ENCODE results near the gene SH3YL1. TPM values are rescaled to one million over a fixed set of nuclear protein-coding genes. Genes with fewer than 3 reads are reported as not detected.

The SH3YL1 gene
- total RNA-seq, 3 donors from 2014 or later (not counting 1 experiment from before 2014, with no cell fraction given): 28.3 to 42.2 (median 32.3) TPM

GRCh38 chr2:278927-279320 is 15.1 kb upstream of the SH3YL1 start:
- Mint-ChIP-seq H3K27me3 (ENCODE audit: low read depth in 2 of 2) (no peaks in the 10 kb centered on the region), H3K36me3 (peaks cover 7% of the 10 kb centered on the region)
- intact Hi-C loops (cut with micrococcal nuclease): no loop called here

GRCh38 chr2:278312-278926 is 14.6 kb upstream of the SH3YL1 start:
- ATAC-seq: no peak
- no peak for DNase-seq
- Histone ChIP-seq H3K9me3 (ENCODE audit: control insufficient read depth, insufficient read depth, low read length) (no peaks in the 10 kb centered on the region), H3K36me3 (ENCODE audit: control insufficient read depth, insufficient read depth, low read length) (peaks cover 77% of the 10 kb centered on the region), H3K4me3 (ENCODE audit: low read length) (no peak overlapping the region), H3K4me1 (ENCODE audit: control insufficient read depth, insufficient read depth, low read length) (peaks cover 2% of the 10 kb centered on the region), H3K27me3 (ENCODE audit: control insufficient read depth, insufficient read depth, low read length) (no peaks in the 10 kb centered on the region), H3K27ac (ENCODE audit: low read length) (no peak overlapping the region)
- TF ChIP-seq CTCF (IDR thresholded peaks at IDR 0.05): no peak
- WGBS (ENCODE audit: insufficient coverage): 95% methylated on average over 2 of the region's 2 CpGs
- H3K27ac Mint-ChIP-seq: no peak overlapping the region
- intact Hi-C loops (cut with micrococcal nuclease): no loop called here
- H3K36me3 Mint-ChIP-seq: peaks cover 7% of the 10 kb centered on the region
- H3K4me1 Mint-ChIP-seq: peaks cover 5 to 6% of the 10 kb centered on the region in 2 donors
- no peaks in the 10 kb centered on the region for H3K9me3 Mint-ChIP-seq
- no peak overlapping the region for H3K4me3 Mint-ChIP-seq
- H3K27me3 Mint-ChIP-seq (ENCODE audit: low read depth in 2 of 2): no peaks in the 10 kb centered on the region

More at GRCh38 chr2:278927-279320, 15.1 kb upstream of the SH3YL1 start:
- 100% methylated on average over 3 of the region's 4 CpGs for WGBS (ENCODE audit: insufficient coverage)
- no peaks in the 10 kb centered on the region for H3K9me3 Mint-ChIP-seq
- H3K4me1 ChIP-seq (ENCODE audit: control insufficient read depth, insufficient read depth, low read length): peaks cover 2% of the 10 kb centered on the region
- no peak for TF ChIP-seq CTCF (IDR thresholded peaks at IDR 0.05)
- H3K27ac Mint-ChIP-seq: no peak overlapping the region
- H3K4me1 Mint-ChIP-seq: peaks cover 4 to 6% of the 10 kb centered on the region in 2 donors
- no peaks in the 10 kb centered on the region for H3K9me3 ChIP-seq (ENCODE audit: control insufficient read depth, insufficient read depth, low read length)
- H3K4me3 Mint-ChIP-seq: no peak overlapping the region
- ATAC-seq (no peak), DNase-seq (no peak)
- peaks cover 73% of the 10 kb centered on the region for H3K36me3 ChIP-seq (ENCODE audit: control insufficient read depth, insufficient read depth, low read length)
- no peaks in the 10 kb centered on the region for H3K27me3 ChIP-seq (ENCODE audit: control insufficient read depth, insufficient read depth, low read length)
- no peak overlapping the region for H3K27ac ChIP-seq (ENCODE audit: low read length)
- H3K4me3 ChIP-seq (ENCODE audit: low read length): no peak overlapping the region

GRCh38 chr2:275466-275865 is 11.6 kb upstream of the SH3YL1 start:
- no peak for ATAC-seq

More at GRCh38 chr2:275466-275865, 11.6 kb upstream of the SH3YL1 start:
- H3K4me1 ChIP-seq (ENCODE audit: control insufficient read depth, insufficient read depth, low read length): peaks cover 2% of the 10 kb centered on the region
- no peaks in the 10 kb centered on the region for H3K27me3 ChIP-seq (ENCODE audit: control insufficient read depth, insufficient read depth, low read length)
- no peak overlapping the region for H3K4me3 ChIP-seq (ENCODE audit: low read length)
- 74% methylated on average over 5 of the region's 6 CpGs for WGBS (ENCODE audit: insufficient coverage)
- H3K4me1 Mint-ChIP-seq: peaks cover 19 to 23% of the 10 kb centered on the region in 2 donors
- H3K27ac ChIP-seq (ENCODE audit: low read length): no peak overlapping the region
- intact Hi-C loops (cut with micrococcal nuclease): no loop called here
- H3K36me3 ChIP-seq (ENCODE audit: control insufficient read depth, insufficient read depth, low read length): peaks cover 80% of the 10 kb centered on the region
- H3K27me3 Mint-ChIP-seq (ENCODE audit: low read depth in 2 of 2): no peaks in the 10 kb centered on the region
- TF ChIP-seq CTCF (IDR thresholded peaks at IDR 0.05): no peak
- H3K4me3 Mint-ChIP-seq: no peak overlapping the region
- H3K9me3 Mint-ChIP-seq: no peaks in the 10 kb centered on the region
- DNase-seq: no peak
- H3K36me3 Mint-ChIP-seq: peaks cover 14% of the 10 kb centered on the region
- H3K9me3 ChIP-seq (ENCODE audit: control insufficient read depth, insufficient read depth, low read length): no peaks in the 10 kb centered on the region
- no peak overlapping the region for H3K27ac Mint-ChIP-seq
